Testis (tissue), 3 donors: ENCODE measurements around the gene SPIB. TPM values are rescaled to one million over a fixed set of nuclear protein-coding genes. Genes with fewer than 3 reads are reported as not detected.
"Not testable (repeated sequence)": the region's sequence is repeated elsewhere in the genome, so short reads cannot be mapped to it uniquely, and the experiment has no call there.

ENCODE experiments used
- DNase-seq: peaks from one replicate; pipeline ENCODE4 v3.0.0-alpha.2; 2019
- H3K27ac ChIP-seq, 2 donors: fragments of 200-600 bp; sonication (generic); one replicate each; pipeline ENCODE4 v1.5.1; 2019
- H3K27me3 ChIP-seq: fragments of 200-600 bp; sonication (generic); one replicate; pipeline ENCODE4 v1.5.1; 2019
- H3K36me3 ChIP-seq: fragments of 200-600 bp; sonication (generic); one replicate; pipeline ENCODE4 v1.5.1; 2017; ENCODE audit warnings: low read depth; ENCODE audit errors: missing control alignments
- H3K4me1 ChIP-seq: fragments of 200-600 bp; sonication (generic); one replicate; pipeline ENCODE4 v1.5.1; 2019
- H3K4me3 ChIP-seq, 2 donors: fragments of 200-600 bp; sonication (generic); one replicate each; pipeline ENCODE4 v1.5.1; 2017 to 2019
- H3K9me3 ChIP-seq: fragments of 200-600 bp; sonication (generic); one replicate; pipeline ENCODE4 v1.5.1; 2017
- CTCF ChIP-seq, 3 experiments: fragments of 450-650 bp in 2 of 3; fragments of 200-600 bp in 1 of 3; sonication (generic) in 1 of 3; IDR thresholded peaks; one replicate each; pipeline ENCODE4 v1.5.1; 2016 to 2019; ENCODE audit warnings: antibody characterized with exemption in 3 of 3, mild to moderate bottlenecking in 2 of 3, moderate library complexity in 1 of 3
- POLR2A ChIP-seq: fragments of 450-650 bp; IDR thresholded peaks from one replicate; pipeline ENCODE4 v1.6.1; 2017; ENCODE audit warnings: antibody characterized with exemption, mild to moderate bottlenecking, moderate library complexity
- WGBS, 2 donors: methylation state at CpG; one replicate each; pipeline ENCODE4 v1.1.5; 2018; 5-methylcytosine and 5-hydroxymethylcytosine counted together
- intact Hi-C: fragments of 100-400 bp; cut with DNase I; formaldehyde crosslinking; loops from one replicate; pipeline ENCODE4 v1.15.1; 2023; ENCODE audit warnings: low total_unique reads
- polyA plus RNA-seq: library from polyadenylated mRNA; stranded (reverse); fragments of 350-450 nt; fragmentation: Illumina TruSeq; extraction: RNeasy Lipid Tissue Mini Kit (QIAGEN cat#74804); gene quantifications from one replicate; pipeline ENCODE4 v1.2.3, GENCODE V29; 2014; ENCODE audit warnings: low read depth, low replicate concordance; ENCODE audit not compliant: insufficient read depth
- total RNA-seq, 2 donors: library from RNA; depleted of rRNA; stranded (reverse); fragments of >200 nt; gene quantifications; one replicate each; pipeline ENCODE4 v1.2.3, GENCODE V29; 2016

SPIB gene
- total and polyA plus RNA-seq, 3 donors from 2014 or later, result 0.24 to 1.6 (median 1.1) TPM

GRCh38 chr19:50465000-50465399 lies 46.3 kb downstream of the SPIB start:
- 84 to 95% methylated on average over 13 of the region's 13 CpGs for WGBS, 2 donors
- H3K27ac ChIP-seq, result no peak overlapping the region
- no peak for TF ChIP-seq CTCF (IDR thresholded peaks at IDR 0.05)
- no peak for TF ChIP-seq POLR2A
- no peak for DNase-seq
- H3K4me3 ChIP-seq, result no peak overlapping the region
- H3K27me3 ChIP-seq, result no peaks in the 10 kb centered on the region
- no peaks in the 10 kb centered on the region for H3K36me3 ChIP-seq
- intact Hi-C loops, result loop anchor here (5.0 kb wide), 1 partner anchor 98 kb away; the partner anchor contains the start of gene NAPSA
- H3K9me3 ChIP-seq, result no peaks in the 10 kb centered on the region
- no peaks in the 10 kb centered on the region for H3K4me1 ChIP-seq

- H3K27ac ChIP-seq, result no peak overlapping the region
- no peaks in the 10 kb centered on the region for H3K4me1 ChIP-seq
- TF ChIP-seq CTCF (IDR thresholded peaks at IDR 0.05), result no peak
- intact Hi-C loops, result no loop called here
- no peaks in the 10 kb centered on the region for H3K9me3 ChIP-seq
- H3K4me3 ChIP-seq, result no peak overlapping the region
- H3K36me3 ChIP-seq, result no peaks in the 10 kb centered on the region
- no peak for DNase-seq
- WGBS, 2 donors, result 75 to 83% methylated on average over 21 to 29 of the region's 29 CpGs
- no peaks in the 10 kb centered on the region for H3K27me3 ChIP-seq
These were observed 47.4 kb downstream of the SPIB start for GRCh38 chr19:50465986-50466705.

GRCh38 chr19:50466706-50467039 lies 47.9 kb downstream of the SPIB start:
- Histone ChIP-seq H3K27me3 (no peaks in the 10 kb centered on the region), H3K4me3 (no peak overlapping the region), H3K36me3 (no peaks in the 10 kb centered on the region), H3K4me1 (no peaks in the 10 kb centered on the region), H3K9me3 (no peaks in the 10 kb centered on the region), H3K27ac (no peak overlapping the region)
- intact Hi-C loops, result no loop called here
- WGBS, 2 donors, result 87 to 91% methylated on average over 11 of the region's 11 CpGs
- TF ChIP-seq POLR2A (no peak), CTCF (IDR thresholded peaks at IDR 0.05) (no peak)
- no peak for DNase-seq

- Histone ChIP-seq H3K4me3 (no peak overlapping the region), H3K4me1 (no peaks in the 10 kb centered on the region), H3K27me3 (no peaks in the 10 kb centered on the region), H3K27ac (no peak overlapping the region), H3K36me3 (no peaks in the 10 kb centered on the region), H3K9me3 (no peaks in the 10 kb centered on the region)
- intact Hi-C loops, result no loop called here
- TF ChIP-seq POLR2A, result no peak
- no peak for TF ChIP-seq CTCF (IDR thresholded peaks at IDR 0.05)
- DNase-seq, result no peak
- WGBS, 2 donors, result 86 to 88% methylated on average over 18 of the region's 18 CpGs
These were observed 48.8 kb downstream of the SPIB start for GRCh38 chr19:50467566-50467965.

- TF ChIP-seq CTCF (IDR thresholded peaks at IDR 0.05) (no peak), POLR2A (no peak)
- WGBS, 2 donors, result 90 to 94% methylated on average over 6 of the region's 6 CpGs
- no peak for DNase-seq
- Histone ChIP-seq H3K27ac (no peak overlapping the region), H3K9me3 (no peaks in the 10 kb centered on the region), H3K27me3 (no peaks in the 10 kb centered on the region), H3K4me3 (no peak overlapping the region), H3K4me1 (no peaks in the 10 kb centered on the region), H3K36me3 (no peaks in the 10 kb centered on the region)
- intact Hi-C loops, result no loop called here
These were observed 50.1 kb downstream of the SPIB start for GRCh38 chr19:50468818-50469217.

- intact Hi-C loops, result not testable (repeated sequence)
These were observed 54.6 kb downstream of the SPIB start for GRCh38 chr19:50473336-50473735.

More at GRCh38 chr19:50473336-50473735, 54.6 kb downstream of the SPIB start:
- H3K4me1 ChIP-seq, H3K9me3 ChIP-seq, H3K27ac ChIP-seq, H3K27me3 ChIP-seq, H3K36me3 ChIP-seq, H3K4me3 ChIP-seq, DNase-seq: not testable (repeated sequence)
- 79 to 80% methylated on average over 3 of the region's 3 CpGs for WGBS, 2 donors
